ENCODE measurements around the gene POU2F3.
"Not testable (repeated sequence)": the region's sequence is repeated elsewhere in the genome, so short reads cannot be mapped to it uniquely, and the experiment has no call there.

Gene POU2F3

GRCh38 chr11:120228794-120229384 lies 11.1 kb upstream of the POU2F3 start:
- DNase-seq = no peak

- no peak for DNase-seq
These were observed 10.2 kb upstream of the POU2F3 start for GRCh38 chr11:120229451-120230424.

- DNase-seq = no peak
These were observed 9.4 kb upstream of the POU2F3 start for GRCh38 chr11:120230433-120231071.

GRCh38 chr11:120231963-120232362 lies 8.0 kb upstream of the POU2F3 start:
- no peak for DNase-seq

- DNase-seq = no peak
These were observed 6.6 kb upstream of the POU2F3 start for GRCh38 chr11:120233207-120233803.

GRCh38 chr11:120235024-120235628 lies 4.8 kb upstream of the POU2F3 start:
- DNase-seq = peak; percentile 59

GRCh38 chr11:120236169-120237107 lies 3.5 kb upstream of the POU2F3 start:
- DNase-seq = peak; percentile 9

GRCh38 chr11:120238968-120239620 lies 846 bp upstream of the POU2F3 start:
- DNase-seq = no peak

GRCh38 chr11:120240866-120241265 lies 926 bp downstream of the POU2F3 start:
- no peak for DNase-seq

GRCh38 chr11:120241277-120241676 lies 1.3 kb downstream of the POU2F3 start:
- no peak for DNase-seq

GRCh38 chr11:120243221-120243620 lies 3.3 kb downstream of the POU2F3 start:
- DNase-seq = no peak

GRCh38 chr11:120244476-120245365 lies 4.8 kb downstream of the POU2F3 start:
- peak; percentile 29 for DNase-seq

GRCh38 chr11:120245434-120245833 lies 5.5 kb downstream of the POU2F3 start:
- no peak for DNase-seq

GRCh38 chr11:120248551-120249278 lies 8.8 kb downstream of the POU2F3 start:
- peak; percentile 81 for DNase-seq

- DNase-seq = no peak
These were observed 9.6 kb downstream of the POU2F3 start for GRCh38 chr11:120249279-120250262.

GRCh38 chr11:120253377-120253776 lies 13.4 kb downstream of the POU2F3 start:
- DNase-seq = not testable (repeated sequence)

- no peak for DNase-seq
These were observed 15.0 kb downstream of the POU2F3 start for GRCh38 chr11:120254788-120255518.
